LNCaP clone FGC (cell line): Measurements from ENCODE around the gene KCNK10.

Source experiments
- DNase-seq: peaks from one replicate; pipeline ENCODE4 v3.0.0-alpha.2; 2011; ENCODE audit warnings: low read depth
- H3K4me3 ChIP-seq: 2 replicates; pipeline ENCODE4 v1.5.1; 2011; ENCODE audit warnings: mild to moderate bottlenecking, low read depth, low read length, control low read depth
- CTCF ChIP-seq: IDR thresholded peaks from 2 replicates; pipeline ENCODE4 v1.5.1; 2012; ENCODE audit warnings: mild to moderate bottlenecking; ENCODE audit not compliant: control insufficient read depth, insufficient read depth; ENCODE audit errors: extremely low read depth

Gene KCNK10

GRCh38 chr14:88305528-88306322 lies 17.3 kb downstream of the KCNK10 start:
- no peak for DNase-seq
- TF ChIP-seq CTCF, result no peak
- H3K4me3 ChIP-seq, result no peak overlapping the region

- no peak for TF ChIP-seq CTCF
- H3K4me3 ChIP-seq, result no peak overlapping the region
- no peak for DNase-seq
These were observed 20.0 kb downstream of the KCNK10 start for GRCh38 chr14:88303041-88303440.

GRCh38 chr14:88301381-88301780 lies 21.7 kb downstream of the KCNK10 start:
- no peak for DNase-seq
- no peak for TF ChIP-seq CTCF

GRCh38 chr14:88300817-88301216 lies 22.3 kb downstream of the KCNK10 start:
- no peak for TF ChIP-seq CTCF
- H3K4me3 ChIP-seq, result no peak overlapping the region
- DNase-seq, result no peak

More at GRCh38 chr14:88301381-88301780, 21.7 kb downstream of the KCNK10 start:
- no peak overlapping the region for H3K4me3 ChIP-seq

- TF ChIP-seq CTCF, result no peak
These were observed 23.1 kb downstream of the KCNK10 start for GRCh38 chr14:88299865-88300530.

GRCh38 chr14:88297306-88297705 lies 25.8 kb downstream of the KCNK10 start:
- H3K4me3 ChIP-seq, result no peak overlapping the region
- no peak for TF ChIP-seq CTCF
- DNase-seq, result no peak

More at GRCh38 chr14:88299865-88300530, 23.1 kb downstream of the KCNK10 start:
- no peak for DNase-seq
- no peak overlapping the region for H3K4me3 ChIP-seq

GRCh38 chr14:88296351-88296750 lies 26.7 kb downstream of the KCNK10 start:
- no peak for TF ChIP-seq CTCF
- H3K4me3 ChIP-seq, result no peak overlapping the region
- no peak for DNase-seq
